GM19035 (cell line): Measurements from ENCODE around the gene TCF7L1.
"Not testable (repeated sequence)": the region's sequence is repeated elsewhere in the genome, so short reads cannot be mapped to it uniquely, and the experiment has no call there.

Experiments
- ATAC-seq: cut with Tn5 transposase; IDR thresholded peaks from one replicate; pipeline ENCODE4 v1.9.1; 2021; ENCODE audit not compliant: unreplicated experiment

TCF7L1 gene

GRCh38 chr2:85181134-85181631 lies 48.0 kb downstream of the TCF7L1 start:
- ATAC-seq = no peak

- no peak for ATAC-seq
Measured at GRCh38 chr2:85181844-85182456, 48.8 kb downstream of the TCF7L1 start.

GRCh38 chr2:85183076-85183475 lies 49.9 kb downstream of the TCF7L1 start:
- no peak for ATAC-seq

- no peak for ATAC-seq
Measured at GRCh38 chr2:85183479-85183878, 50.3 kb downstream of the TCF7L1 start.

- no peak for ATAC-seq
Measured at GRCh38 chr2:85184231-85184630, 51.0 kb downstream of the TCF7L1 start.

GRCh38 chr2:85184990-85185389 lies 51.8 kb downstream of the TCF7L1 start:
- no peak for ATAC-seq

GRCh38 chr2:85185431-85185940 lies 52.3 kb downstream of the TCF7L1 start:
- no peak for ATAC-seq

GRCh38 chr2:85187069-85187468 lies 53.9 kb downstream of the TCF7L1 start:
- ATAC-seq = no peak

- no peak for ATAC-seq
Measured at GRCh38 chr2:85188852-85189251, 55.7 kb downstream of the TCF7L1 start.

GRCh38 chr2:85189606-85190270 lies 56.5 kb downstream of the TCF7L1 start:
- ATAC-seq = no peak

- no peak for ATAC-seq
Measured at GRCh38 chr2:85191157-85191556, 58.0 kb downstream of the TCF7L1 start.

GRCh38 chr2:85194780-85195480 lies 61.7 kb downstream of the TCF7L1 start:
- no peak for ATAC-seq

- ATAC-seq = no peak
Measured at GRCh38 chr2:85195956-85196355, 62.8 kb downstream of the TCF7L1 start.

GRCh38 chr2:85199698-85200097 lies 66.5 kb downstream of the TCF7L1 start:
- no peak for ATAC-seq

GRCh38 chr2:85209887-85210286 lies 76.7 kb downstream of the TCF7L1 start:
- no peak for ATAC-seq

GRCh38 chr2:85210511-85210910 lies 77.3 kb downstream of the TCF7L1 start:
- ATAC-seq = no peak

GRCh38 chr2:85211606-85212005 lies 78.4 kb downstream of the TCF7L1 start:
- not testable (repeated sequence) for ATAC-seq

GRCh38 chr2:85212841-85213240 lies 79.6 kb downstream of the TCF7L1 start:
- ATAC-seq = no peak

- ATAC-seq = no peak
Measured at GRCh38 chr2:85213404-85213803, 80.2 kb downstream of the TCF7L1 start.

GRCh38 chr2:85213901-85214512 lies 80.8 kb downstream of the TCF7L1 start:
- no peak for ATAC-seq

GRCh38 chr2:85215081-85215447 lies 81.9 kb downstream of the TCF7L1 start:
- ATAC-seq = no peak
